GM19025 (cell line): Measurements from ENCODE around the gene PTGES3.

ENCODE experiments used
- ATAC-seq: cut with Tn5 transposase; IDR thresholded peaks from one replicate; pipeline ENCODE4 v1.9.1; 2021; ENCODE audit warnings: mild to moderate bottlenecking, low read depth, moderate library complexity; ENCODE audit not compliant: unreplicated experiment

Gene PTGES3

DNA sequence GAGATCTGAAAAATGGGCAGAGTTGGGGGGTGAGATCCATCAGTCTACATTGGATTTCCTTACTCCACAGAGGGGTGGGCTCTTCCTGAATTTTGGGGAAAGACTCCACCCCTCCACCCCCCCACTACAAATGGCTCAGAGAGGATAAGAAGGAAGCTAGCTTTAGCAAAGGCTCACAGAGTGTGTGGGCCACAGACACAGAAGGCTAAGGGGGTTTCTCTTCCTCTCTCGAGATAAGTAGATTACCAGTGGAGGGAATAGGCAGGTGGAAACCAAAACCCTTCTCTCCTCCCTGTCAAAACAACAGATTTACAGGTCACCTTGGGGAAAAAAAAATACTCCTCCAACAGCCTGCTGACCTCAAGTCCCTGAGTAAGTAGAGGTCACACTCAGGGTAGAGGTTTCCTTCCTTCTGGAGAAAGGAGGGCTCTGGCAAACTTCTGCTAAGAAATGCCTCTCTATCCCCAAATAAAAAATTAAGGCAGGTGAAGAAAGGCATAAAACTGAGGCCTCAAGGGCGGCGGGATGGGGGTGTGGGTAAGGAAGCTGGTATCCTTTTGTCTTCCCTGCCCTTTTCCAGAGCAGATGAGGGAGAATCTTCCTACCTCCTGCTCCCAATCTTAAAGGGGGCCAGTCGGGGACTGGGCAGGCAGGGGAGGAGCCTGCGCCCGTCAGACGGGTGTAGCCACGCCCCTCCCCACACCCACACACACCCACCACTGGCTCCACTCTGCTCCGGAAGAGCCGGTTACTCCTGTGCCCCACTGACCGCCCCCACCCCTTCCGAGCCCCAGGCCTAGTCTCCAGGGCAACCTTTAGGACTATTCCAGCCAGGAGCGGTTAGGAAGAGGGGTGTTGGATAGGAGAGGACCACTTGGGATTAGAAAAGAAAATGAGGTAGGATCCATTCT lies 56.0 kb downstream of the PTGES3 start:
- peak; percentile 18 for ATAC-seq

DNA sequence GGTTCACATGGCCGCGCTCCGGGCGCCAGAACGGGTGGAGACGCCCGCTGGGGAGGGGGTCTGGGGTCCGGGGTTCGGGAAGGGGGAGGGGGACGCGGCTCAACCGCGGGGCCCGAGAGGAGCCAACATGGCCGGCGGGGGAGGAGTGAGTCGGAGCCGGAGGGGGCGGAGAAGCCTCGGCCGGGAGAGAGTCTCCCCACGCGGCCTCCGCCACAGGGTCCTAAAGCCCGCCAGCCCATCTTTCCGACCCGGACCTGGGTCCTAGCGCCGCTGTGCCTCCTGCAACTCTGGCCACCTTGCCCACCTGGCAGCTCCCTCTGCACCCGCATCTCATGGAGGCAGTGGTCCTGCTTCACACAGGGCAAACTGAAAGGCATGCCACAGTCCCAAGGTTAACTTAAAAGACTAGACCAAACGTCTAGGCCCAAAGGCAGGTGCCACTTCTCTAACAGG lies 57.9 kb downstream of the PTGES3 start, which contains the start of gene BAZ2A:
Gene BAZ2A, minus strand, starts transcription at position 147 of the 453 bp plus-strand sequence. CDS start 12,796 bp downstream, outside the sequence.
- peak; percentile 43 for ATAC-seq

DNA sequence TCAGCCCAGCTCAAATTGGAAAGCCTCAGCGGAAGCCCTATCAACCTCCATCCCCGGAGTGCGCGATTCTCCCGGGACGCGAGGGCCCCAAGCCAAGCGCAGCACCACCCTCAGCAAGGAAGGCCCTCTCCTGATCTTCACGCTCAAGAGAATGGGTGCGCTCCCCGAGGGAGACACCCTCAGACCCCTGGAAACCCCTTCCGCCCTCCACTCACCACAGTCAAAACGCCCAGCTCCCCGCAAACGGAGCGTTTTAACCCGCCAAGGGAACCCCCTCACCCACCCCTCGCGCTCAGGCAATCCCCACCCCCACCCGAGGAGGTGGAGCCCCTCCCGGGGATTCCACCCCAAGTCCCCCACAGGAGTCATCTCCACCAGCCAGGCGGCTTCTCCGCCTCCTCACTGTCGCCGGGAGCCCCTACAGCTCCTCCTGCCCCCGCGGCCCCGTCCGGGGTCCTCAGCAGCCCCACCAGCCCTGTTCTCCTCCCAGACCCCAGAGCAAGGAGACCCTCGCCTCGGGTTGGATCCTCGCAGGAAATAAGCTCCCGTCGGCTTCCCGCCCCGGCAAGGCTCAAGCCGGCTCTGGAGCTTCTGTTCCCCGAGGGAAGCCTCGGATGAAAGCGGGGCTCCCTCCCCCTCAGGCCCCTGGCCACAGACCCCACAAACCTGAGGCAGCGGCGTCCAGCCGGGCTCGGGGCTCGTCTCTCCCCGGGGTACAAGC lies 58.5 kb downstream of the PTGES3 start:
- ATAC-seq, result peak; percentile 1

DNA sequence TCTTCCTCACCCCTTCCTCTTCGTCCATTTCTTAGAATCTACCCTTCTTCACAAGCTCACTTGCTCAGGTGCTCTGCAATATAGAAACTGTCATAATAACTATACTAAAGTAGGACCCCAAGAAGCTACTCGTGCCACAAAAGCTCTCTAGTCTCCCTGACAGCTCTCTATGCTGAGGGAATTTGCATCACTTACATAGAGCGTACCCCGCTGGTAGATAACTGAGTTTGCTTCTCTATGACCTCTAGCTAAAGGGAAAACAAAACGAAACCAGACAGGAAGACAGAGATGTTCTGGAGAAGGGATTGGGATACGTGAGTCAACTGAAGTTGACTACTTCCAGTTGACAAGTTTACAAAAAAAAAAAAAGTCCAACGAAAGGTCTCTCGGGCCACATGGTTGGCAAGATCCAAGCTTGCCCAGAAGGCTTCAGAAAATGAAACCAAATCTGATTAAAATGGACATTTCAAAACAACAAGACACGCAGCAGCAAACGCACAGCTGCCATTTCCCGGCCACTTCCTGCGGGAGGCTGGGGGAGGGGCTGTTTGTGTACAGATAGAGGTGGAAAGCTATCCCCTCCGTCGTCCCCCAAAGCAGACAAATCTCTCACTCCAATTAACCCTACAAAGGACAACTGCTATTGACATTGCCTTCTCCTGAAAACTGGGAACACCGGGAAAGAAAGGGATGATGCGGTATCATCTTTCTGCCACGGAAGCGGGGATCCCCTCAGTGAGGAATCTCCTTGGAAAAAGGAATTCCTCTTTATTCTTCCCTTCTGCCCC lies 59.2 kb downstream of the PTGES3 start:
- no peak for ATAC-seq

DNA sequence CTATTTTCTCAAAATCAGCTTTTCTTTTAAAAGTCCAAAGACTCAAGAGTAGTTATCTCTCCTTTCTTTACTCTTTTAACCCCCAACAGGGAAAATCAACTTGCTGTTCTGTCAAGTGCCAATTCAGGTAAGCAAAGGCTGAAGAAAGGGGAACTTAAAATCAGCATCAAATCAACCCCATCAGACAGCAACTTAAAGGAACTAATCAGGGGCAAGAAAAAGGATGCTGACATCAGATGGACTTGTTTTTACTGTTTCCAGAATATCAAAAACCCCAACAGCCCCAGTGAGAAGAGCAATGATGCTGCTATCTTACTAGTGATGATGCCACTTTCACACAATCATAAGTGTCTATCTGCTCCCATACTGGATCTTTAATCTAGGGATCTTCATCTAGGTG lies 61.4 kb downstream of the PTGES3 start:
- ATAC-seq, result no peak

DNA sequence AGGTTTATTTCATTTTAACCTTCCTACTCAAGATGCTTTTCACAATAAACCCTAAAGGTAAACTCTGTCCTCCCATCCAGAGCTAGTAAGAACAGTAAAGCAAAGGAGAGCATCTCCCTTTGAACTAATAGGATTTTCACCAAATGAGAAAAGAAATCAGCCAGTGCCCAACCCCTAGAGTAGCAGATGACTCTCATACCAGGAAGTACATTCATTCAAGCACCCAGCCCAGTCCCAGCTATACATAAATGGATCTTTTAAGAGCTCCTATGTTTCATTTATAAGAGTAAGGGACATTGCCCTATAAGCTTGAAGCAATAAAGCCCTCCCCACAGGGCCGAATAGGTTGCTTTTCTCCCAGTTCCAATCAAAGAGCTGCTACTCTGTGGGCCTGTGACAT lies 65.5 kb downstream of the PTGES3 start:
- no peak for ATAC-seq

DNA sequence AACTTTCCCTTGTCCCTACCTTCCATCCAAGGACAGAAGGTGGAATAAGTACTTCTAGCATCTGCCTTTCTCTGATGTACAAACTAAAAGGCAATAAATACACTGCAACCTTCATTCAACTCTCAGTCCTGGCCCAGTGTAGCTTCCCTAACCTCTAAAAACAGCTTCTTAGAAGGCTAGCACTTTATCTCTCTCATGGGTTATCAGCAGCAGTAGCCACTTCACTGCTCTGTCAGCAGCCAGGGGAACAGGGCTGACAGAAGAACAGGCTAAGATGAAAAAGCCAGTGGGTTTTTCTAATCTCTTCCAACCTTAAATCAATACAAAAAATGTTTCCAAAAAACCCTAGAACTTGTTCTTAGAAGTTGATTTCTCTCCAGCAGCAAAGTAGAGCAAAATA lies 71.2 kb downstream of the PTGES3 start:
- ATAC-seq, result no peak

DNA sequence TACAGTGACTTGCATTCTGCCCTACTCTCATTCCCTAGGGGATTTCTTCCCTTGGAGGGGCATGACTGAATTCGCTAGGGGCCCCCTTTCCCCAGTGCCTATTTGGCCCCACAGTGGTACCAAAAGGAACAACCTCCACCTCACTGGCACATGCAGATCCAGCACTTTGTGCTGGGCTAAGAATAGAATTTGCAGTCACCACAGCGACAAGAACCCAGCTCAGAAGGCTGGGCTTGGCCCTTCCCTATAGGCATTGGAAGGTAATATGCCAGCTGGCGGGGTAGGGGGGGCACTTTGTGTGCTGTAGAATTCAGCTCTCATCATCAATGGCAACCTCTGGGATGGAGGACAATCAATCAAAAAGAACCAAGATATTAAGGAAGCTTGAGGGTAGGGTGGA lies 71.8 kb downstream of the PTGES3 start:
- ATAC-seq, result no peak

DNA sequence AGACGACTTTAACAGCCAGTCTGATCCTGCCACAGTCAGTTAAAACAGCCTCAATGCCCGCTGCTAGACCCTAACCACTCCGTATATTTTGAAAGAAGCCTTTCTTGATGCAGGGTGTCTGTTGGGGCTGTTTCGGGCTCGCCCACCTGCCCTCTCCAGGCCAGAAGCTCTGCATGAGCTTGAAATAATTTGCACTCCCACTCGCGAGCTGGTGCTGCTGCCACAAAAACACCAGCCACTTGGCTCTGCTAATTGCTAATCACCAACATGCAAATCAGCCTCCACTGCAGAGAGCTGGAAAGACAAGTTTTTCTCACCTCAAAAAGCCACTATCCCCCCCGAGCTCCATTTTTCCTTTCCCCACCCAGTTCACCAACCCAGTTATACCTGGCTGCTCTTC lies 73.5 kb downstream of the PTGES3 start:
- no peak for ATAC-seq
